Thymus (tissue), 14 donors: ENCODE results near the gene TAS2R31. TPM values are rescaled to one million over a fixed set of nuclear protein-coding genes. Genes with fewer than 3 reads are reported as not detected.
"Not testable (repeated sequence)": the region's sequence is repeated elsewhere in the genome, so short reads cannot be mapped to it uniquely, and the experiment has no call there.

Experiments used
- DNase-seq, 9 donors: peaks; one replicate each; pipeline ENCODE4 v3.0.0-alpha.2; 2013; ENCODE audit warnings: low spot score in 9 of 9, low read depth in 6 of 9, missing footprints in 1 of 9
- H3K27ac ChIP-seq, 2 donors: one replicate each; pipeline ENCODE4 v1.5.1; 2013; ENCODE audit warnings: control low read depth in 1 of 2, low read depth in 1 of 2, low read length in 1 of 2, mild to moderate bottlenecking in 1 of 2, moderate library complexity in 1 of 2
- H3K27me3 ChIP-seq, 2 donors: one replicate each; pipeline ENCODE4 v1.5.1; 2013; ENCODE audit warnings: low read length in 1 of 2; ENCODE audit not compliant: control insufficient read depth in 2 of 2, insufficient read depth in 1 of 2
- H3K36me3 ChIP-seq, 2 donors: one replicate each; pipeline ENCODE4 v1.5.1; 2013; ENCODE audit warnings: low read length in 1 of 2, mild to moderate bottlenecking in 1 of 2, moderate library complexity in 1 of 2; ENCODE audit not compliant: control insufficient read depth in 2 of 2, insufficient read depth in 2 of 2
- H3K4me1 ChIP-seq, 2 donors: one replicate each; pipeline ENCODE4 v1.5.1; 2013; ENCODE audit warnings: low read length in 2 of 2; ENCODE audit not compliant: control insufficient read depth in 2 of 2, insufficient read depth in 2 of 2
- H3K4me3 ChIP-seq, 2 donors: one replicate each; pipeline ENCODE4 v1.5.1; 2013; ENCODE audit warnings: low read length in 2 of 2, control low read depth in 1 of 2, mild to moderate bottlenecking in 1 of 2
- H3K9me3 ChIP-seq, 2 donors: one replicate each; pipeline ENCODE4 v1.5.1; 2013; ENCODE audit warnings: low read length in 1 of 2, mild to moderate bottlenecking in 1 of 2; ENCODE audit not compliant: control insufficient read depth in 2 of 2, insufficient read depth in 1 of 2
- WGBS: extraction: QIAGEN DNeasy Blood & Tissue Kit; methylation state at CpG from one replicate; pipeline ENCODE4 v1.1.7; 2013; 5-methylcytosine and 5-hydroxymethylcytosine counted together
- long read RNA-seq, 10 donors: transcript quantifications; one replicate each; lab custom pipeline, GENCODE V29; 2026
- polyA plus RNA-seq: library from polyadenylated mRNA; stranded (reverse); fragments of 200-250 nt; gene quantifications from one replicate; pipeline ENCODE4 v1.2.3, GENCODE V29; 2013
- total RNA-seq: library from RNA; stranded (reverse); fragments of 120-200 nt; gene quantifications from one replicate; pipeline ENCODE4 v1.2.4, GENCODE V29; 2013
- donor health status: healthy.

TAS2R31 gene, protein sequence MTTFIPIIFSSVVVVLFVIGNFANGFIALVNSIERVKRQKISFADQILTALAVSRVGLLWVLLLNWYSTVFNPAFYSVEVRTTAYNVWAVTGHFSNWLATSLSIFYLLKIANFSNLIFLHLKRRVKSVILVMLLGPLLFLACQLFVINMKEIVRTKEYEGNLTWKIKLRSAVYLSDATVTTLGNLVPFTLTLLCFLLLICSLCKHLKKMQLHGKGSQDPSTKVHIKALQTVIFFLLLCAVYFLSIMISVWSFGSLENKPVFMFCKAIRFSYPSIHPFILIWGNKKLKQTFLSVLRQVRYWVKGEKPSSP
- 2.0 TPM for total RNA-seq
- polyA plus RNA-seq: 0.75 TPM
- long read RNA-seq, donor 1: 0 reads
- long read RNA-seq, donor 2: 0 reads
- long read RNA-seq, donor 3, partial matches to known transcripts: 0 of 4 reads
- long read RNA-seq, donor 3, other reads (novel, unspliced or antisense): 0 of 4 reads
- long read RNA-seq, donor 4: 0 reads
- long read RNA-seq, donor 5, partial matches to known transcripts: 0 of 1 reads
- long read RNA-seq, donor 5, other reads (novel, unspliced or antisense): 0 of 1 reads
- long read RNA-seq, donor 6, partial matches to known transcripts: 0 of 2 reads
- long read RNA-seq, donor 6, other reads (novel, unspliced or antisense): 0 of 2 reads
- long read RNA-seq, donor 7: 0 reads
- long read RNA-seq, donor 8, partial matches to known transcripts: 0 of 1 reads
- long read RNA-seq, donor 8, other reads (novel, unspliced or antisense): 0 of 1 reads
- long read RNA-seq, donor 9: 0 reads
- long read RNA-seq, donor 10: 0 reads

DNA sequence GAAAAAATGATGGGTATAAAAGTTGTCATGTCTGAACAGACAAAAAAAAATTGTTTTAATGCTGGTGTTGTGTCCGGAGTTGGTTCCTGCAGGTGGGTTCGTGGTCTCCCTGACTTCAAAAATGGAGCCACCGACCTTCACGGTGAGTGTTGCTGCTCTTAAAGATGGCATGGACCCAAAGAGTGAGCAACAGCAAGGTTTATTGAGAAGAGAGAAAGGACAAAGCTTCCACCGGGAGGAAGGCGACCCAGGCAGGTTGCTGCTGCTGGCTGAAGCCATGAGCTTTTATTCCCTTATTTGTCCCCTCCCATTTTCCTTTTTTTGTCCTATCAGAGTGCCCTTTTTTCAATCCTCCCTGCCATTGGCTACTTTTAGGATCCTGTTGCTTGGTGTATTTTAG is at the start of gene TAS2R31:
Gene TAS2R31 (minus strand): TSS at position 101 of the 400 bp plus-strand sequence. CDS start 72 bp downstream, at position 29.
- WGBS: 97% methylated on average over 6 of the region's 6 CpGs
- Histone ChIP-seq H3K36me3 (peaks cover under 1 to 6% of the 10 kb centered on the region in 2 donors), H3K4me3 (no peak within 1 kb of the TSS), H3K4me1 (no peaks in the 10 kb centered on the region), H3K27ac (no peak within 1 kb of the TSS), H3K27me3 (no peaks in the 10 kb centered on the region), H3K9me3 (no peaks in the 10 kb centered on the region)
- no peak for DNase-seq

DNA sequence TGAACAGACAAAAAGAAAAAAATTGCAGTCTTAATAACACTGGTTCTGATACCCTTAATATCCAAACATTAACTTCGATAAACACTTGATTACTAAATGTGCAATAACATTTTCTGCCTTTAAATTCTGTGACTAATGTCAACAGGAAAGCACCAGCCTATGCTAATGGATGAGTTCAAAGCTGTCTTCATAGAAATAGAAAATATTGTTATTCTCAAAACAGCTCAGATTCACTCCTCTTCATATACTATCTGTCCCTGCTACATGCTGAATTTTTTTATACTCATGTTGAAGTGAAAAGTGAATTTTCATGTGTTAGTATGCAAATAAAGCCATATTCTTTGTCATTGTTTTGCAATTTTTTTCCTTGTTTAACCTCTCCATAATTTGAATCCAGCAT is 47.0 kb upstream of the TAS2R31 start:
- peaks cover 0 to 4% of the 10 kb centered on the region in 2 donors for H3K9me3 ChIP-seq

DNA sequence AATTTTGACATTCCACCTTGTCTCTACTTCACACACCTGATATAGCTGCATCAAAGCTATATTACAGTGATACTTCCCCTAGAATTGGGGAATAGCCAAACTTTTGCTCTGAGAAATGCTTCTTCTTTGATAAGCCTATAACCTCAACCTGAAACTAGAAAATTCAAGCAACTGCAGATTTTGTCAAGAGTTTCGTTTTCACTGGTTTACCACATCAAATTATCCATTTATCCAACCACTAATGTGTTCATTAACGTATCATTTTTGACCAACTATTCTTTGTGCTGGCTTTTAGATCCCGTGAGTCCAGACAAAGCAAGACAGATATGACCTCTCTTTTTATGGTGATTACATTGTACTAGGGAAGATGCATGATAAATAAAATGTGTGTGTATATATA is 44.4 kb upstream of the TAS2R31 start:
- no peaks in the 10 kb centered on the region for H3K27me3 ChIP-seq
- 79% methylated on average over 3 of the region's 3 CpGs for WGBS
- H3K9me3 ChIP-seq: no peaks in the 10 kb centered on the region
- DNase-seq: peak in 1 of 9 donors; percentile 13
- H3K36me3 ChIP-seq: no peaks in the 10 kb centered on the region
- H3K4me3 ChIP-seq: no peak overlapping the region
- no peaks in the 10 kb centered on the region for H3K4me1 ChIP-seq
- no peak overlapping the region for H3K27ac ChIP-seq

More for the DNA sequence above, 47.0 kb upstream of the TAS2R31 start:
- H3K4me1 ChIP-seq: no peaks in the 10 kb centered on the region
- 100% methylated on average over 1 of the region's 1 CpG for WGBS
- H3K4me3 ChIP-seq: no peak overlapping the region
- no peak overlapping the region for H3K27ac ChIP-seq
- no peaks in the 10 kb centered on the region for H3K36me3 ChIP-seq
- DNase-seq: no peak
- H3K27me3 ChIP-seq: no peaks in the 10 kb centered on the region

DNA sequence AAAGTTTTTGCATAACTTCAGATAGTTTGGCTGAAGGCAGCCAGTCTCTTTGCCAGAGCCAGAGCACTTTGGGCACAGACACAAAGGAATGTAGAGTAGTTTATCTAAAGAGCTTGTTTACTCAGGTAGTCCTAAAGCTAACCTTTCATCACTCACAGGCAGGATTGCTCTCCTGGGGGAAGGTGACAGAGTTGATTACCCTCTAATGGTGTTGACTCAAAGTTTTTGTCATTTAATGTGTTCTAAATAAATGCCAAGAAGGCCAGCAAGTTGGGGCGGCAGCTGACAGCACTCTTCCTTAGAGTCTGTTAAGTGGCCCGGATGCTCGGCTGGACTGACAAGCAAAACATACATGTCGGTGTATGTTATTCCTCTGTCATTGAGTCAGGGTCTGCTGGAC is 40.2 kb upstream of the TAS2R31 start:
- no peak for DNase-seq
- Histone ChIP-seq H3K27ac (no peak overlapping the region), H3K4me3 (no peak overlapping the region)

DNA sequence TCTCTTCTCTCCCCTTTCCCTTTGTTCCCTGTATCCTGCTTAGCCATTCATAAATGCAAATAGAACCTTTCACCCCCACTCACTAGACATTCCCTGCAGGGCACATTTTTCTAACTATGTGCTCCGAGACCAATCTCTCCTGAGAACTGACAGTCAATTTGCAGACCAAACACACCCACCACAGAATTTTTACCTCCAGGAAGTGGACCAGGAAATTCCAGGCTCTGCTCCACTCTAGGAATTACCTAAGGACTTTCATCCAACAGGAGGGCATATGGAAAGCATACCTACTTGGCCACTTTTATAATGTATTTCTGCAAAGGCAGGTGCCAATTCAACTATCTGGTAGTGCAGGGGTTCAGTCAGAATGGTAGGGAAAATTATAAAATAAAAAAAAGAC is 39.8 kb upstream of the TAS2R31 start:
- WGBS: 96% methylated on average over 1 of the region's 1 CpG

More for the DNA sequence above, 40.2 kb upstream of the TAS2R31 start:
- WGBS: 84% methylated on average over 4 of the region's 4 CpGs
- Histone ChIP-seq H3K36me3 (no peaks in the 10 kb centered on the region), H3K27me3 (no peaks in the 10 kb centered on the region), H3K9me3 (no peaks in the 10 kb centered on the region), H3K4me1 (no peaks in the 10 kb centered on the region)

DNA sequence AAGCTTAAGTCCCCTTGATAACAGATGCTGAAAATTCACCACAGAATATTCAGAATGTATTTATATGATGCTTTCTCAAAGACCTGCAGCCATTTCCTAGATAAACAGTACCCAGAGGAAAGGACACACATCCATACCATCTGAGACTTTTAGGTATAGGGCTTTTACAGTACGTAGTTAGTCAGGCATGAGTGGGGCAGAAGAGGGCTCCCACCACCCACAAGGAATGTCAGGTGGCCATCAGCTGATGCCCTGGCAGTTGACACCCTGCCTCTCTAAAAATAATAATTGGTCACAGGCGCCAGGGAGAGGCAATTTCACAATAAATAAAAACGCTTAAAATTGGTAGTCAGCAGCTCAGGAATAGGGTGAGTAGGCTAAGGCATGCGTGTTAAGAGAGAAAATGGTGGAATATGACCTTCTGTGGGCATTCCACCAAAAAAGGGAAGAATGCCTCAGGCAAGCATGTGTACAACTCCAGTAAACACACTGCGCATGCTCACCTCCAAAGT is 38.7 kb upstream of the TAS2R31 start:
- H3K27me3 ChIP-seq: no peaks in the 10 kb centered on the region
- H3K4me3 ChIP-seq: no peak overlapping the region
- 88% methylated on average over 5 of the region's 5 CpGs for WGBS
- H3K4me1 ChIP-seq: no peaks in the 10 kb centered on the region
- H3K27ac ChIP-seq: no peak overlapping the region
- no peak for DNase-seq
- H3K9me3 ChIP-seq: no peaks in the 10 kb centered on the region
- no peaks in the 10 kb centered on the region for H3K36me3 ChIP-seq

More for the DNA sequence above, 39.8 kb upstream of the TAS2R31 start:
- H3K4me3 ChIP-seq: no peak overlapping the region
- H3K27me3 ChIP-seq: no peaks in the 10 kb centered on the region
- no peak overlapping the region for H3K27ac ChIP-seq
- H3K9me3 ChIP-seq: no peaks in the 10 kb centered on the region
- no peak for DNase-seq
- no peaks in the 10 kb centered on the region for H3K4me1 ChIP-seq
- H3K36me3 ChIP-seq: no peaks in the 10 kb centered on the region

DNA sequence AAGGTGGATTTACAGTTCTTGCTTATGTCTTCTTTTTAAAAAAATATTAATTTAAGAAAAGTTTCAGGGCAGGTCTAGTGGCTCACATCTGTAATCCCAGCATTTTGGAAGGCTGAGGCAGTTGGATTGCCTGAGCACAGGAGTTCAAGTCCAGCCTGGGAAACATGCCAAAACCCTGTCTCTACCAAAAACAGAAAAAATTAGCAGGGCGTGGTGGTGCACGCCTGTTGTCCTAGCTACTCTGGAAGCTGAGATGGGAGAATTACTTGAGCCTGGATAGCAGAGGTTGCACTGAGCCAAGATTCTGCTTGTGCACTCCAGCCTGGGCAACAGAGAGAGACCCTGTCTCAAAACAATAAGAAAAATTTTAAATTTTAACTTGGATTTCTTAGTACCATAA is 36.3 kb upstream of the TAS2R31 start:
- Histone ChIP-seq H3K36me3 (no peaks in the 10 kb centered on the region), H3K27me3 (no peaks in the 10 kb centered on the region), H3K4me1 (no peaks in the 10 kb centered on the region), H3K4me3 (no peak overlapping the region), H3K9me3 (no peaks in the 10 kb centered on the region), H3K27ac (no peak overlapping the region)
- DNase-seq: no peak
- WGBS: 80% methylated on average over 2 of the region's 2 CpGs

DNA sequence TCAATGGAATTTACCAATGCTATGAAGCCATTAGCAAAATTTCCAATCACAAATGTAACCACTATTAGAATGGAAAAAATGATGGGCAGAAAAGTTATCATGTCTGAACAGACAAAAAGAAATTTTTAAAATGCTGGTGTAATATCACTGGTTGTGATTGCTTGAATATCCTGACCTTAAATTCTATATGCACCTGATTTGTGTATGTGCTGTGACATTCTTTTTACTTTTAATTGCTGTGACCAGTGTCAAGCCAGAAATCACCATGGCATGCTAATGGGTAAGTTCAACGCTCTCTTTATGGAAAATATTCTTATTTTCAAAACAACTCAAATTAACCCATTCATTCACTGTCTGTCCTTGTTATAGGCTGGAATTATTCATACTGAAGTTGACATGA is 31.0 kb upstream of the TAS2R31 start, which contains the start of gene TAS2R46:
Gene TAS2R46 (minus strand): TSS at position 101 of the 400 bp plus-strand sequence. CDS start 0 bp downstream, at position 101.
- H3K9me3 ChIP-seq, H3K4me1 ChIP-seq, H3K27me3 ChIP-seq, H3K4me3 ChIP-seq, DNase-seq, H3K36me3 ChIP-seq, H3K27ac ChIP-seq: not testable (repeated sequence)
- 96% methylated on average over 1 of the region's 1 CpG for WGBS

DNA sequence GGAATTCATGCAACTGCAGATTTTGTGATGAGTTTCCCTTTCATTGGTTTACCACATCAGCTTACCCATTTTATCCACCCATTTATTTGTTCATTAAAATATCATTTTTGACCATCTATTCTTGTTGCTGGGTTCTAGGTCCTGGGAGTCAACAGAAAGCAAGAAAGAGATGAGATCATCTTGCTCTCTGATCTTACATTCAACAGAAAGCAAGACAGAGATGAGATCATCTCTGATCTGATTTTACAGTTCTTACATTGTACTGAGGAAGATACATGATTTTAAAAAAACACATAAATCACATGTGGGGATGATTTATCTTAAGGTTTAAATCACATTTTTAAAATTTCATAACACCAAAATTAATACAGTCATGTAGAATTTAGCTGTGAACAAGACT is 28.6 kb upstream of the TAS2R31 start:
- no peak overlapping the region for H3K27ac ChIP-seq
- no peak overlapping the region for H3K4me3 ChIP-seq
- H3K4me1 ChIP-seq: no peaks in the 10 kb centered on the region
- no peaks in the 10 kb centered on the region for H3K9me3 ChIP-seq
- no peaks in the 10 kb centered on the region for H3K27me3 ChIP-seq
- no peak for DNase-seq
- no peaks in the 10 kb centered on the region for H3K36me3 ChIP-seq
